H9 (cell line): Measurements from ENCODE around the gene TPD52L1. TPM values are rescaled to one million over a fixed set of nuclear protein-coding genes. Genes with fewer than 3 reads are reported as not detected.

Experiments
- DNase-seq: peaks from one replicate; pipeline ENCODE4 v3.0.0-alpha.2; 2017
- H2AFZ ChIP-seq: one replicate; pipeline ENCODE4 v1.6.1; 2013; ENCODE audit warnings: mild to moderate bottlenecking, low read length, control low read depth, moderate library complexity
- H2AK5ac ChIP-seq: 2 replicates; pipeline ENCODE4 v1.6.1; 2013; ENCODE audit warnings: low read length, control low read depth, mixed read lengths; ENCODE audit not compliant: insufficient read length
- H2BK120ac ChIP-seq: one replicate; pipeline ENCODE4 v1.6.1; 2013; ENCODE audit warnings: low read depth, mild to moderate bottlenecking, low read length, control low read depth, inconsistent platforms; ENCODE audit not compliant: poor library complexity, severe bottlenecking
- H2BK12ac ChIP-seq: 2 replicates; pipeline ENCODE4 v1.6.1; 2013; ENCODE audit warnings: low read length, control low read depth, mixed read lengths, low read depth; ENCODE audit not compliant: insufficient read length
- H2BK15ac ChIP-seq: 2 replicates; pipeline ENCODE4 v1.6.1; 2013; ENCODE audit warnings: low read depth, low read length, control low read depth
- H2BK20ac ChIP-seq: one replicate; pipeline ENCODE4 v1.6.1; 2013; ENCODE audit warnings: low read depth, mild to moderate bottlenecking, low read length, control low read depth, inconsistent platforms; ENCODE audit not compliant: poor library complexity, severe bottlenecking
- H2BK5ac ChIP-seq: 2 replicates; pipeline ENCODE4 v1.6.1; 2013; ENCODE audit warnings: low read length, control low read depth, mixed read lengths; ENCODE audit not compliant: insufficient read length
- H3K14ac ChIP-seq: 2 replicates; pipeline ENCODE4 v1.6.1; 2013; ENCODE audit warnings: low read length, control low read depth; ENCODE audit not compliant: insufficient read depth
- H3K18ac ChIP-seq: 2 replicates; pipeline ENCODE4 v1.6.1; 2013; ENCODE audit warnings: low read depth, mild to moderate bottlenecking, mixed read lengths, low read length, control low read depth; ENCODE audit not compliant: insufficient read length
- H3K23ac ChIP-seq: 2 replicates; pipeline ENCODE4 v1.6.1; 2013; ENCODE audit warnings: low read length, control low read depth, mixed read lengths, low read depth; ENCODE audit not compliant: insufficient read length
- H3K23me2 ChIP-seq: 2 replicates; pipeline ENCODE4 v1.6.1; 2013; ENCODE audit warnings: low read depth, mild to moderate bottlenecking, mixed read lengths, low read length, control low read depth; ENCODE audit not compliant: insufficient read length, poor library complexity, severe bottlenecking
- H3K27ac ChIP-seq: 2 replicates; pipeline ENCODE4 v1.5.1; 2013; ENCODE audit warnings: low read length, control low read depth, mixed read lengths, low read depth; ENCODE audit not compliant: insufficient read length
- H3K27me3 ChIP-seq: 2 replicates; pipeline ENCODE4 v1.6.1; 2013; ENCODE audit warnings: low read length, control low read depth, inconsistent platforms; ENCODE audit not compliant: insufficient read depth
- H3K4ac ChIP-seq: 2 replicates; pipeline ENCODE4 v1.6.1; 2013; ENCODE audit warnings: low read depth, mild to moderate bottlenecking, control low read depth, inconsistent platforms, low read length, moderate library complexity
- H3K4me1 ChIP-seq: 2 replicates; pipeline ENCODE4 v1.6.1; 2013; ENCODE audit warnings: low read length, control low read depth, inconsistent platforms; ENCODE audit not compliant: insufficient read depth
- H3K4me2 ChIP-seq: 2 replicates; pipeline ENCODE4 v1.6.1; 2013; ENCODE audit warnings: low read length, control low read depth, mixed read lengths; ENCODE audit not compliant: insufficient read length, insufficient read depth
- H3K56ac ChIP-seq: 2 replicates; pipeline ENCODE4 v1.6.1; 2013; ENCODE audit warnings: low read depth, mild to moderate bottlenecking, mixed read lengths, low read length, control low read depth; ENCODE audit not compliant: insufficient read length
- H3K79me1 ChIP-seq: 2 replicates; pipeline ENCODE4 v1.6.1; 2013; ENCODE audit warnings: low read depth, mild to moderate bottlenecking, moderate library complexity, low read length, control low read depth, inconsistent platforms; ENCODE audit not compliant: insufficient read depth, poor library complexity, severe bottlenecking
- H3K79me2 ChIP-seq: 2 replicates; pipeline ENCODE4 v1.6.1; 2013; ENCODE audit warnings: low read length, control low read depth, inconsistent platforms; ENCODE audit not compliant: insufficient read depth
- H3K9ac ChIP-seq: 2 replicates; pipeline ENCODE4 v1.6.1; 2013; ENCODE audit warnings: low read length, control low read depth, mixed read lengths; ENCODE audit not compliant: insufficient read length; ENCODE audit errors: extremely low read depth
- H3K9me3 ChIP-seq: one replicate; pipeline ENCODE4 v1.6.1; 2013; ENCODE audit warnings: low read depth, low read length, inconsistent platforms; ENCODE audit not compliant: control insufficient read depth
- H3T11ph ChIP-seq: one replicate; pipeline ENCODE4 v1.6.1; 2013; ENCODE audit warnings: mild to moderate bottlenecking, low read length, control low read depth, inconsistent platforms
- H4K20me1 ChIP-seq: one replicate; pipeline ENCODE4 v1.6.1; 2013; ENCODE audit not compliant: control insufficient read depth, insufficient read length, insufficient read depth
- H4K5ac ChIP-seq: 2 replicates; pipeline ENCODE4 v1.6.1; 2013; ENCODE audit warnings: low read depth, mild to moderate bottlenecking, mixed read lengths, low read length, control low read depth; ENCODE audit not compliant: insufficient read length
- H4K8ac ChIP-seq: replicated peaks from 2 replicates; pipeline ENCODE4 v1.6.1; 2013; ENCODE audit warnings: low read length, control low read depth, mixed read lengths, low read depth; ENCODE audit not compliant: insufficient read length
- H4K91ac ChIP-seq: 2 replicates; pipeline ENCODE4 v1.6.1; 2013; ENCODE audit warnings: low read depth, mild to moderate bottlenecking, moderate library complexity, mixed read lengths, low read length, control low read depth; ENCODE audit not compliant: insufficient read length
- H3K27ac Mint-ChIP-seq, 3 experiments: 2 replicates in 2 of 3; 3 replicates in 1 of 3; pipeline ENCODE4 v1.8.0; 2020 to 2021; ENCODE audit warnings: mixed read lengths in 3 of 3, mild to moderate bottlenecking in 1 of 3, moderate library complexity in 1 of 3
- H3K27me3 Mint-ChIP-seq: 2 replicates; pipeline ENCODE4 v1.8.0; 2021; ENCODE audit warnings: low read depth, mild to moderate bottlenecking, moderate library complexity, mixed read lengths
- H3K36me3 Mint-ChIP-seq, 3 experiments: 2 replicates in 2 of 3; 3 replicates in 1 of 3; pipeline ENCODE4 v1.8.0; 2020 to 2021; ENCODE audit warnings: low read depth in 3 of 3, mixed read lengths in 3 of 3; ENCODE audit not compliant: insufficient read depth in 1 of 3
- H3K4me1 Mint-ChIP-seq, 2 experiments: 2 replicates each; pipeline ENCODE4 v1.8.0; 2020; ENCODE audit warnings: mixed read lengths in 2 of 2
- H3K4me3 Mint-ChIP-seq, 2 experiments: 2 replicates in 1 of 2; 3 replicates in 1 of 2; pipeline ENCODE4 v1.8.0; 2020 to 2021; ENCODE audit warnings: mild to moderate bottlenecking in 2 of 2, mixed read lengths in 2 of 2, moderate library complexity in 1 of 2
- H3K9me3 Mint-ChIP-seq, 2 experiments: 2 replicates in 1 of 2; 3 replicates in 1 of 2; pipeline ENCODE4 v1.8.0; 2020; ENCODE audit warnings: mild to moderate bottlenecking in 2 of 2, mixed read lengths in 2 of 2, moderate library complexity in 1 of 2
- WGBS: extraction: QIAGEN DNeasy Blood & Tissue Kit; methylation state at CpG from one replicate; pipeline ENCODE4 v1.1.7; 2013; ENCODE audit warnings: missing lambda C conversion rate, low lambda C conversion rate, mixed read lengths; ENCODE audit not compliant: insufficient read length; ENCODE audit errors: extremely low coverage; 5-methylcytosine and 5-hydroxymethylcytosine counted together
- total RNA-seq: library from RNA; stranded (reverse); gene quantifications from 2 replicates; pipeline ENCODE4 v1.2.1, GENCODE V29; 2021
- TF ChIP-seq, protein P1 (sequence below): fragments of 200-600 bp; sonication (generic); conservative IDR thresholded peaks from 3 replicates; pipeline ENCODE4 v1.8.0; 2021; ENCODE audit warnings: antibody characterized with exemption, mild to moderate bottlenecking

TPD52L1 gene
- total RNA-seq, 1 experiment from 2014 or later = 6.6 TPM

- no peaks in the 10 kb centered on the region for H3K27me3 ChIP-seq
- no peak overlapping the region for H4K8ac ChIP-seq
- H2AK5ac ChIP-seq = no peak overlapping the region
- no peak overlapping the region for H4K5ac ChIP-seq
- no peak overlapping the region for H4K91ac ChIP-seq
- no CpG with 5 or more reads among the region's 1 CpG for WGBS
- H2AFZ ChIP-seq = no peak overlapping the region
- H3K79me2 ChIP-seq = no peaks in the 10 kb centered on the region
- Mint-ChIP-seq H3K27me3 (no peaks in the 10 kb centered on the region), H3K27ac (no peak overlapping the region), H3K4me1 (peaks cover 8 to 14% of the 10 kb centered on the region in 2 experiments; a peak in 3 of 4 replicates), H3K36me3 (no peaks in the 10 kb centered on the region), H3K9me3 (no peaks in the 10 kb centered on the region), H3K4me3 (no peak overlapping the region)
- no peak overlapping the region for H2BK120ac ChIP-seq
- no peak overlapping the region for H3K9ac ChIP-seq
- H3K18ac ChIP-seq = no peak overlapping the region
- no peak overlapping the region for H3K14ac ChIP-seq
- no peaks in the 10 kb centered on the region for H3K79me1 ChIP-seq
- H2BK12ac ChIP-seq = no peak overlapping the region
- no peak overlapping the region for H3K4ac ChIP-seq
- H3K23ac ChIP-seq = no peak overlapping the region
- no peak overlapping the region for H2BK20ac ChIP-seq
- TF ChIP-seq, protein P1, sequence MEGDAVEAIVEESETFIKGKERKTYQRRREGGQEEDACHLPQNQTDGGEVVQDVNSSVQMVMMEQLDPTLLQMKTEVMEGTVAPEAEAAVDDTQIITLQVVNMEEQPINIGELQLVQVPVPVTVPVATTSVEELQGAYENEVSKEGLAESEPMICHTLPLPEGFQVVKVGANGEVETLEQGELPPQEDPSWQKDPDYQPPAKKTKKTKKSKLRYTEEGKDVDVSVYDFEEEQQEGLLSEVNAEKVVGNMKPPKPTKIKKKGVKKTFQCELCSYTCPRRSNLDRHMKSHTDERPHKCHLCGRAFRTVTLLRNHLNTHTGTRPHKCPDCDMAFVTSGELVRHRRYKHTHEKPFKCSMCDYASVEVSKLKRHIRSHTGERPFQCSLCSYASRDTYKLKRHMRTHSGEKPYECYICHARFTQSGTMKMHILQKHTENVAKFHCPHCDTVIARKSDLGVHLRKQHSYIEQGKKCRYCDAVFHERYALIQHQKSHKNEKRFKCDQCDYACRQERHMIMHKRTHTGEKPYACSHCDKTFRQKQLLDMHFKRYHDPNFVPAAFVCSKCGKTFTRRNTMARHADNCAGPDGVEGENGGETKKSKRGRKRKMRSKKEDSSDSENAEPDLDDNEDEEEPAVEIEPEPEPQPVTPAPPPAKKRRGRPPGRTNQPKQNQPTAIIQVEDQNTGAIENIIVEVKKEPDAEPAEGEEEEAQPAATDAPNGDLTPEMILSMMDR = no peak
- no peaks in the 10 kb centered on the region for H3K23me2 ChIP-seq
- no peak overlapping the region for H3K56ac ChIP-seq
- no peaks in the 10 kb centered on the region for H4K20me1 ChIP-seq
- DNase-seq = no peak
- H2BK5ac ChIP-seq = no peak overlapping the region
- H3K9me3 ChIP-seq = no peaks in the 10 kb centered on the region
- H3T11ph ChIP-seq = no peak overlapping the region
- no peaks in the 10 kb centered on the region for H3K4me1 ChIP-seq
- no peak overlapping the region for H3K4me2 ChIP-seq
- no peak overlapping the region for H2BK15ac ChIP-seq
- no peak overlapping the region for H3K27ac ChIP-seq
Observed at GRCh38 chr6:125232466-125232865, 78.9 kb downstream of the TPD52L1 start.
